ENCODE measurements around the gene CREB3L1. TPM values are rescaled to one million over a fixed set of nuclear protein-coding genes. Genes with fewer than 3 reads are reported as not detected.

Gene CREB3L1
- total RNA-seq, 6 experiments from 2014 or later, result 0.07 to 0.37 (median 0.24) TPM

GRCh38 chr11:46304605-46305179 lies 27.2 kb downstream of the CREB3L1 start:
- TF ChIP-seq POLR2A (IDR thresholded peaks at IDR 0.05), result no peak
- no peak for TF ChIP-seq CTCF (IDR thresholded peaks at IDR 0.05)
- Histone ChIP-seq H3K27ac (no peak overlapping the region), H3K4me1 (no peaks in the 10 kb centered on the region), H3K4me3 (no peak overlapping the region), H3K27me3 (no peaks in the 10 kb centered on the region), H3K36me3 (no peaks in the 10 kb centered on the region), H3K9me3 (no peaks in the 10 kb centered on the region)
- no peak for ATAC-seq
- intact Hi-C loops (cut with DNase I), result loop anchor here (5.0 kb wide), 1 partner anchor 57 kb away; no protein-coding TSS in a partner anchor
- DNase-seq, result no peak
- WGBS (ENCODE audit: insufficient coverage, low coverage, low lambda C conversion rate, missing lambda C conversion rate), result 83% methylated on average over 2 of the region's 10 CpGs

- intact Hi-C loops (cut with DNase I), result loop anchor here (5.0 kb wide), 1 partner anchor 58 kb away; no protein-coding TSS in a partner anchor
- no peak for TF ChIP-seq POLR2A (IDR thresholded peaks at IDR 0.05)
- no peak for TF ChIP-seq CTCF (IDR thresholded peaks at IDR 0.05)
- Histone ChIP-seq H3K4me3 (no peak overlapping the region), H3K36me3 (no peaks in the 10 kb centered on the region), H3K9me3 (no peaks in the 10 kb centered on the region), H3K27ac (no peak overlapping the region), H3K27me3 (no peaks in the 10 kb centered on the region), H3K4me1 (no peaks in the 10 kb centered on the region)
- 30% methylated on average over 3 of the region's 6 CpGs for WGBS (ENCODE audit: insufficient coverage, low coverage, low lambda C conversion rate, missing lambda C conversion rate)
- ATAC-seq, result no peak
- no peak for DNase-seq
These were observed 27.8 kb downstream of the CREB3L1 start for GRCh38 chr11:46305295-46305694.

- H3K27ac ChIP-seq, result no peak overlapping the region
These were observed 28.9 kb downstream of the CREB3L1 start for GRCh38 chr11:46306296-46306853.

GRCh38 chr11:46307369-46307768 lies 29.9 kb downstream of the CREB3L1 start:
- WGBS (ENCODE audit: insufficient coverage, low coverage, low lambda C conversion rate, missing lambda C conversion rate), result 66% methylated on average over 3 of the region's 3 CpGs
- Histone ChIP-seq H3K4me3 (no peak overlapping the region), H3K36me3 (no peaks in the 10 kb centered on the region), H3K27ac (no peak overlapping the region), H3K27me3 (no peaks in the 10 kb centered on the region), H3K4me1 (no peaks in the 10 kb centered on the region), H3K9me3 (no peaks in the 10 kb centered on the region)
- no peak for TF ChIP-seq CTCF (IDR thresholded peaks at IDR 0.05)
- TF ChIP-seq POLR2A (IDR thresholded peaks at IDR 0.05), result no peak
- DNase-seq (no peak), ATAC-seq (no peak)
- intact Hi-C loops (cut with DNase I), result loop anchor here (5.0 kb wide), 1 partner anchor 60 kb away; no protein-coding TSS in a partner anchor

More at GRCh38 chr11:46306296-46306853, 28.9 kb downstream of the CREB3L1 start:
- H3K4me3 ChIP-seq, result no peak overlapping the region
- H3K36me3 ChIP-seq, result no peaks in the 10 kb centered on the region
- no peak for ATAC-seq
- DNase-seq, result no peak
- TF ChIP-seq CTCF (IDR thresholded peaks at IDR 0.05) (no peak), POLR2A (IDR thresholded peaks at IDR 0.05) (no peak)
- intact Hi-C loops (cut with DNase I), result loop anchor here (5.0 kb wide), 1 partner anchor 59 kb away; no protein-coding TSS in a partner anchor
- no peaks in the 10 kb centered on the region for H3K27me3 ChIP-seq
- WGBS (ENCODE audit: insufficient coverage, low coverage, low lambda C conversion rate, missing lambda C conversion rate), result 65% methylated on average over 3 of the region's 5 CpGs
- no peaks in the 10 kb centered on the region for H3K9me3 ChIP-seq
- H3K4me1 ChIP-seq, result no peaks in the 10 kb centered on the region

Data from right lobe of liver (tissue), 6 donors.